AG04449 (cell line): ENCODE data around the gene PXYLP1.

Experiments used
- CTCF ChIA-PET: fragments of 350-600 bp; formaldehyde crosslinking; extraction: SDS; loops from one replicate; lab custom pipeline; 2021; ENCODE audit warnings: antibody characterized with exemption; lab: Yijun Ruan, JAX
- POLR2A ChIA-PET: fragments of 400-600, 350-600 bp; formaldehyde crosslinking; extraction: SDS; loops from one replicate; lab custom pipeline; 2020; ENCODE audit warnings: antibody characterized with exemption, inconsistent platforms; lab: Yijun Ruan, JAX
- DNase-seq: peaks from one replicate; pipeline ENCODE4 v3.0.0-alpha.2; 2010; ENCODE audit warnings: low read depth, low spot score
- H3K4me3 ChIP-seq: 2 replicates; pipeline ENCODE4 v1.5.1; 2011; ENCODE audit warnings: low read depth, mild to moderate bottlenecking, control low read depth, low read length
- TF ChIP-seq, protein P1 (sequence below): IDR thresholded peaks from one replicate; pipeline ENCODE4 v1.5.1; 2011; ENCODE audit warnings: mild to moderate bottlenecking, moderate library complexity, low read length, control low read depth, inconsistent platforms; ENCODE audit not compliant: insufficient read depth; ENCODE audit errors: missing control alignments

Gene PXYLP1

DNA sequence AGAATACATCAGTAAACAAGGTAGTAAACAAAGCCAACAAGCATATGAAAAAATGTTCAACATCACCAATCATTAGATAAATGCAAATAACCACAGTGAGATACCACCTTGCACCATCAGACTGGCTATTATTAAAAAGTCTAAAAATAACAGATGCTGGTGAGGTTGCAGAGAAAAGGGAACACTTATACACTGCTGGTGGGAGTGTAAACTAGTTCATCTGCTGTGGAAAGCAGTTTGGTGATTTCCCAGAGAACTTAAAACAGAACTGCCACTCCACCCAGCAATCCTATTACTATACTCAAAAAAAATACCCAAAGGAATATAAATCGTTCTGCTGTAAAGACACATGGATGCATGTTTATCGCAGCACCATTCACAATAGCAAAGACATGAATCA lies 106.4 kb downstream of the PXYLP1 start:
- no peak overlapping the region for H3K4me3 ChIP-seq
- no peak for DNase-seq
- ChIA-PET CTCF (interaction anchor here (1.1 to 3.6 kb wide), 6 partner anchors 8 to 122 kb away, joined by 3 to 11 read pairs (median 7); no protein-coding TSS in a partner anchor), POLR2A (no interaction called here)
- TF ChIP-seq, protein P1, sequence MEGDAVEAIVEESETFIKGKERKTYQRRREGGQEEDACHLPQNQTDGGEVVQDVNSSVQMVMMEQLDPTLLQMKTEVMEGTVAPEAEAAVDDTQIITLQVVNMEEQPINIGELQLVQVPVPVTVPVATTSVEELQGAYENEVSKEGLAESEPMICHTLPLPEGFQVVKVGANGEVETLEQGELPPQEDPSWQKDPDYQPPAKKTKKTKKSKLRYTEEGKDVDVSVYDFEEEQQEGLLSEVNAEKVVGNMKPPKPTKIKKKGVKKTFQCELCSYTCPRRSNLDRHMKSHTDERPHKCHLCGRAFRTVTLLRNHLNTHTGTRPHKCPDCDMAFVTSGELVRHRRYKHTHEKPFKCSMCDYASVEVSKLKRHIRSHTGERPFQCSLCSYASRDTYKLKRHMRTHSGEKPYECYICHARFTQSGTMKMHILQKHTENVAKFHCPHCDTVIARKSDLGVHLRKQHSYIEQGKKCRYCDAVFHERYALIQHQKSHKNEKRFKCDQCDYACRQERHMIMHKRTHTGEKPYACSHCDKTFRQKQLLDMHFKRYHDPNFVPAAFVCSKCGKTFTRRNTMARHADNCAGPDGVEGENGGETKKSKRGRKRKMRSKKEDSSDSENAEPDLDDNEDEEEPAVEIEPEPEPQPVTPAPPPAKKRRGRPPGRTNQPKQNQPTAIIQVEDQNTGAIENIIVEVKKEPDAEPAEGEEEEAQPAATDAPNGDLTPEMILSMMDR, result no peak

DNA sequence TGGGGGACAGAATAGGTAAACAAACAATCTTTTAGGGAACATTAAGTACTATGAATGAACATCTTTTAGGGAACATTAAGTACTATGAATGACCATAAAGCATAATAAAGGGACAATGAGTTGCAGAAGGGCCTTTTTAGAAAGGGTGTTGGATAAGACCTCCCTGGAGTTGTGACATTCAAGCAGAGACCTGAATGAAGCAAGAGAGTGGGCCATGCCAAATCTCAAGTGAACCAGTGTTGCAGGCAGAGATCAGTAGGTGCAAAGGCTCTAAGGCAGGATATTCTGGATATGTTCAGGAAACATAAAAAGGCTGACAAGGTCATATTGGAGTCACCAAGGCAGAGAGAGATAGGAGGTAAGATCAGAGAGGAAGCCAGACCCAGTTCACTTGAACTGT lies 107.3 kb downstream of the PXYLP1 start:
- POLR2A ChIA-PET, result no interaction called here
- TF ChIP-seq, protein P1, result no peak
- no peak for DNase-seq
- H3K4me3 ChIP-seq, result no peak overlapping the region
- CTCF ChIA-PET, result no interaction called here

GRCh38 chr3:141341536-141341935 lies 109.9 kb downstream of the PXYLP1 start:
- POLR2A ChIA-PET, result no interaction called here
- DNase-seq, result no peak
- TF ChIP-seq, protein P1, result no peak
- no peak overlapping the region for H3K4me3 ChIP-seq
- CTCF ChIA-PET, result no interaction called here

DNA sequence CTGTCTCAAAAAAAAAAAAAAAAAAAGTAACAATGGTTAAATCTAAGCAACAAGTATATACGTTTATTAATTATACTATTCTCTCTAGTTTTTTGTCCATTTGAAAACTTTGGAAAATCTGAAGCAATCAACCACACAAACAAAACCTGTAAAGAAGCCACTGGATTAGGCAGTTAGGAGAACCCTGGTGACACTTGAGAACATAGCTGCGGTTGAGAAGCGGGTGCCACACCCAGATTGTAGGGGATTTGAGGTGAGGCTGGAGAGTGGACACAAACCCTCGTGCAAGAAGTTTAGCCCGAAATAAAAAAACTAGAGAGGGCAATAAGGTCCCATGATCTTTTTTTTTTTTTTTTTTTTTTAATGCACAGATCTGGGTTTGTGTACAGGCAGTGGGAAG lies 110.8 kb downstream of the PXYLP1 start:
- no peak overlapping the region for H3K4me3 ChIP-seq
- CTCF ChIA-PET, result no interaction called here
- TF ChIP-seq, protein P1, result no peak
- POLR2A ChIA-PET, result interaction anchor here (0.6 kb wide), 1 partner anchor 25 kb away, joined by 7 read pairs; no protein-coding TSS in a partner anchor
- DNase-seq, result no peak

DNA sequence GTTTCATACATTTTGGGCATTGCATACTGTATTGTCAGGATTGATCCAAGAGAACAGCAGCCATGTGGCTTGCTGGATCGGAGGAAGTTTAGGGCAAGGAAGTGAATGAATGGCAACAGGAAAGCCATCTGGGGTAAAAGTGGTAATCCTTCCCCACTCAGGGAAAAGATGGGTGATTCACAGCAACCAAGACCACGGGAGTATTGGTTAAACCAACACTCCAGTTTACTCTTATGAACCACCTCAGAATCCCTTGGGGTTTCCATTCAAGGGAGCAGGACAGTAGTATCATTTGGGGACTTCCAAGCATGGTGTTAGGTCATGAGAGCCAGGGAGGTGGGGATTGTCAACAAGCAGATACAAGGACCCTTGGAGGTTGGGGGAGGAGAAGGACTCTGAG lies 111.5 kb downstream of the PXYLP1 start:
- DNase-seq, result no peak
- TF ChIP-seq, protein P1, result no peak
- H3K4me3 ChIP-seq, result no peak overlapping the region
- ChIA-PET CTCF (interaction anchor here (1.3 kb wide), 1 partner anchor 10 kb away, joined by 6 read pairs; no protein-coding TSS in a partner anchor), POLR2A (interaction anchor here (0.6 kb wide), 1 partner anchor 24 kb away, joined by 7 read pairs; no protein-coding TSS in a partner anchor)

- no peak for DNase-seq
- TF ChIP-seq, protein P1, result no peak
- ChIA-PET CTCF (interaction anchor here (0.8 to 1.3 kb wide), 2 partner anchors 9 to 16 kb away, joined by 3 to 6 read pairs; no protein-coding TSS in a partner anchor), POLR2A (no interaction called here)
- H3K4me3 ChIP-seq, result no peak overlapping the region
These were observed 112.2 kb downstream of the PXYLP1 start for GRCh38 chr3:141343865-141344271.
